ENCODE data around the gene THSD7B. TPM values are rescaled to one million over a fixed set of nuclear protein-coding genes. Genes with fewer than 3 reads are reported as not detected.

The THSD7B gene
- total RNA-seq, 1 donor from 2014 or later, result 1.2 TPM

GRCh38 chr2:137522620-137523011, 757.3 kb downstream of the THSD7B start:
- H3K27me3 ChIP-seq, result no peaks in the 10 kb centered on the region
- no peaks in the 10 kb centered on the region for H3K9me3 ChIP-seq (ENCODE audit: low read depth)
- DNase-seq (ENCODE audit: low spot score), result no peak
- no peak overlapping the region for H3K4me3 Mint-ChIP-seq
- no peak overlapping the region for H3K9ac ChIP-seq
- H3K4me1 Mint-ChIP-seq, result no peaks in the 10 kb centered on the region
- H2AFZ ChIP-seq (replicated peaks), result peak overlapping the region; percentile 32
- H3K36me3 ChIP-seq, result no peaks in the 10 kb centered on the region
- no peaks in the 10 kb centered on the region for H3F3A ChIP-seq (ENCODE audit: low read depth)
- H3K9me3 Mint-ChIP-seq, result no peaks in the 10 kb centered on the region
- H4K20me1 ChIP-seq (ENCODE audit: low read depth), result no peaks in the 10 kb centered on the region
- no peak overlapping the region for H3K27ac Mint-ChIP-seq
- H3K4me1 ChIP-seq, result peaks cover 6% of the 10 kb centered on the region
- TF ChIP-seq EZH2phosphoT487 (IDR thresholded peaks at IDR 0.05) (no peak), CTCF (IDR thresholded peaks at IDR 0.05) (no peak), EZH2 (IDR thresholded peaks at IDR 0.05) (no peak)
- no peak overlapping the region for H3K27ac ChIP-seq
- peaks cover 2% of the 10 kb centered on the region for H3K27me3 Mint-ChIP-seq (ENCODE audit: insufficient read depth, low read depth)
- H3K4me2 ChIP-seq, result no peak overlapping the region
- no peaks in the 10 kb centered on the region for H3K79me2 ChIP-seq (ENCODE audit: low read depth)
- H3K4me3 ChIP-seq, result no peak overlapping the region
- H3K36me3 Mint-ChIP-seq, result no peaks in the 10 kb centered on the region

- peaks cover 6% of the 10 kb centered on the region for H3K4me1 ChIP-seq
- Mint-ChIP-seq H3K27me3 (ENCODE audit: insufficient read depth, low read depth) (peaks cover 2% of the 10 kb centered on the region), H3K9me3 (no peaks in the 10 kb centered on the region), H3K27ac (no peak overlapping the region), H3K4me3 (no peak overlapping the region), H3K36me3 (no peaks in the 10 kb centered on the region), H3K4me1 (no peaks in the 10 kb centered on the region)
- no peaks in the 10 kb centered on the region for H3K36me3 ChIP-seq
- H3K4me2 ChIP-seq, result no peak overlapping the region
- no peaks in the 10 kb centered on the region for H3K79me2 ChIP-seq (ENCODE audit: low read depth)
- no peaks in the 10 kb centered on the region for H4K20me1 ChIP-seq (ENCODE audit: low read depth)
- no peaks in the 10 kb centered on the region for H3K9me3 ChIP-seq (ENCODE audit: low read depth)
- no peak overlapping the region for H3K27ac ChIP-seq
- H3K9ac ChIP-seq, result no peak overlapping the region
- H3K4me3 ChIP-seq, result no peak overlapping the region
- H3K27me3 ChIP-seq, result no peaks in the 10 kb centered on the region
- H3F3A ChIP-seq (ENCODE audit: low read depth), result no peaks in the 10 kb centered on the region
- DNase-seq (ENCODE audit: low spot score), result no peak
- TF ChIP-seq CTCF (IDR thresholded peaks at IDR 0.05) (no peak), EZH2 (IDR thresholded peaks at IDR 0.05) (no peak), EZH2phosphoT487 (IDR thresholded peaks at IDR 0.05) (no peak)
- H2AFZ ChIP-seq (replicated peaks), result no peak overlapping the region
These were observed 758.6 kb downstream of the THSD7B start for GRCh38 chr2:137523931-137524330.

GRCh38 chr2:137525132-137525531, 759.8 kb downstream of the THSD7B start:
- no peaks in the 10 kb centered on the region for H3K36me3 ChIP-seq
- no peaks in the 10 kb centered on the region for H3K27me3 ChIP-seq
- no peaks in the 10 kb centered on the region for H3K4me1 Mint-ChIP-seq
- H3K79me2 ChIP-seq (ENCODE audit: low read depth), result no peaks in the 10 kb centered on the region
- no peak overlapping the region for H3K4me3 Mint-ChIP-seq
- no peak overlapping the region for H2AFZ ChIP-seq (replicated peaks)
- peaks cover 6% of the 10 kb centered on the region for H3K4me1 ChIP-seq
- no peak overlapping the region for H3K27ac Mint-ChIP-seq
- DNase-seq (ENCODE audit: low spot score), result no peak
- no peak overlapping the region for H3K4me2 ChIP-seq
- no peaks in the 10 kb centered on the region for H3K36me3 Mint-ChIP-seq
- no peaks in the 10 kb centered on the region for H3F3A ChIP-seq (ENCODE audit: low read depth)
- no peak overlapping the region for H3K4me3 ChIP-seq
- no peaks in the 10 kb centered on the region for H3K9me3 Mint-ChIP-seq
- TF ChIP-seq EZH2phosphoT487 (IDR thresholded peaks at IDR 0.05) (no peak), CTCF (IDR thresholded peaks at IDR 0.05) (no peak), EZH2 (IDR thresholded peaks at IDR 0.05) (no peak)
- peaks cover 2% of the 10 kb centered on the region for H3K27me3 Mint-ChIP-seq (ENCODE audit: insufficient read depth, low read depth)
- H3K27ac ChIP-seq, result no peak overlapping the region
- H3K9ac ChIP-seq, result no peak overlapping the region
- no peaks in the 10 kb centered on the region for H4K20me1 ChIP-seq (ENCODE audit: low read depth)
- no peaks in the 10 kb centered on the region for H3K9me3 ChIP-seq (ENCODE audit: low read depth)

All from neural progenitor cell (in vitro differentiated cells).